ENCODE measurements around the gene TOPORS.

GRCh38 chr9:32596096-32596865, 43.9 kb upstream of the TOPORS start:
- no peak for TF ChIP-seq CTCF (conservative IDR thresholded peaks at IDR 0.05; ENCODE audit: low read length)
- TF ChIP-seq EZH2phosphoT487 (IDR thresholded peaks at IDR 0.05; ENCODE audit: borderline replicate concordance): no peak

Measured in Loucy (cell line).